ENCODE measurements around the gene KIF5A. TPM values are rescaled to one million over a fixed set of nuclear protein-coding genes. Genes with fewer than 3 reads are reported as not detected.

KIF5A gene
- total RNA-seq, 2 donors from 2014 or later = 0.29 to 2.0 TPM

GRCh38 chr12:57626111-57626920 lies 76.5 kb downstream of the KIF5A start:
- H3K27me3 Mint-ChIP-seq = peaks cover 65 to 70% of the 10 kb centered on the region in 2 donors
- ATAC-seq = no peak
- peaks cover 8 to 13% of the 10 kb centered on the region in 2 donors for H3K4me1 Mint-ChIP-seq (ENCODE audit: low read depth in 2 of 2)
- DNase-seq (ENCODE audit: low spot score) = no peak
- no peaks in the 10 kb centered on the region for H3K9me3 Mint-ChIP-seq
- H3K4me3 Mint-ChIP-seq = no peak overlapping the region
- no peaks in the 10 kb centered on the region for H3K36me3 Mint-ChIP-seq
- H3K27ac Mint-ChIP-seq = no peak overlapping the region

- H3K27ac Mint-ChIP-seq = no peak overlapping the region
- peaks cover 66 to 68% of the 10 kb centered on the region in 2 donors for H3K27me3 Mint-ChIP-seq
- H3K9me3 Mint-ChIP-seq = no peaks in the 10 kb centered on the region
- H3K4me1 Mint-ChIP-seq (ENCODE audit: low read depth in 2 of 2) = peaks cover 5 to 10% of the 10 kb centered on the region in 2 donors
- H3K4me3 Mint-ChIP-seq = no peak overlapping the region
- no peaks in the 10 kb centered on the region for H3K36me3 Mint-ChIP-seq
- ATAC-seq = no peak
- DNase-seq (ENCODE audit: low spot score) = no peak
Measured at GRCh38 chr12:57626921-57627445, 77.1 kb downstream of the KIF5A start.

GRCh38 chr12:57627501-57628279 lies 77.8 kb downstream of the KIF5A start:
- Mint-ChIP-seq H3K4me3 (no peak overlapping the region), H3K27ac (no peak overlapping the region), H3K9me3 (no peaks in the 10 kb centered on the region), H3K27me3 (peaks cover 64 to 65% of the 10 kb centered on the region in 2 donors), H3K36me3 (no peaks in the 10 kb centered on the region), H3K4me1 (ENCODE audit: low read depth in 2 of 2) (peaks cover 5 to 8% of the 10 kb centered on the region in 2 donors)
- ATAC-seq = peak; percentile 39 to 41
- no peak for DNase-seq (ENCODE audit: low spot score)

GRCh38 chr12:57628280-57629191 lies 78.7 kb downstream of the KIF5A start:
- DNase-seq (ENCODE audit: low spot score) (no peak), ATAC-seq (no peak)
- Mint-ChIP-seq H3K9me3 (no peaks in the 10 kb centered on the region), H3K36me3 (no peaks in the 10 kb centered on the region), H3K4me3 (no peak overlapping the region), H3K4me1 (ENCODE audit: low read depth in 2 of 2) (peaks cover 8 to 13% of the 10 kb centered on the region in 2 donors), H3K27ac (no peak overlapping the region), H3K27me3 (peaks cover 56 to 59% of the 10 kb centered on the region in 2 donors)

GRCh38 chr12:57629897-57630471 lies 80.1 kb downstream of the KIF5A start:
- Mint-ChIP-seq H3K27me3 (peaks cover 41 to 49% of the 10 kb centered on the region in 2 donors), H3K4me1 (ENCODE audit: low read depth in 2 of 2) (peaks cover 9 to 14% of the 10 kb centered on the region in 2 donors), H3K4me3 (no peak overlapping the region), H3K9me3 (no peaks in the 10 kb centered on the region), H3K27ac (no peak overlapping the region), H3K36me3 (no peaks in the 10 kb centered on the region)
- no peak for ATAC-seq
- no peak for DNase-seq (ENCODE audit: low spot score)

GRCh38 chr12:57630891-57631433 lies 81.1 kb downstream of the KIF5A start:
- no peak overlapping the region for H3K27ac Mint-ChIP-seq
- no peaks in the 10 kb centered on the region for H3K9me3 Mint-ChIP-seq
- peaks cover 9 to 14% of the 10 kb centered on the region in 2 donors for H3K4me1 Mint-ChIP-seq (ENCODE audit: low read depth in 2 of 2)
- no peak for DNase-seq (ENCODE audit: low spot score)
- ATAC-seq = no peak
- peaks cover 31 to 41% of the 10 kb centered on the region in 2 donors for H3K27me3 Mint-ChIP-seq
- H3K4me3 Mint-ChIP-seq = peak overlapping the region; percentile 38
- no peaks in the 10 kb centered on the region for H3K36me3 Mint-ChIP-seq

- ATAC-seq = no peak
Measured at GRCh38 chr12:57631566-57632072, 81.8 kb downstream of the KIF5A start.

GRCh38 chr12:57632073-57632957 lies 82.5 kb downstream of the KIF5A start:
- H3K36me3 Mint-ChIP-seq = no peaks in the 10 kb centered on the region
- no peak overlapping the region for H3K27ac Mint-ChIP-seq
- peak overlapping the region; percentile 75 for H3K4me3 Mint-ChIP-seq
- H3K4me1 Mint-ChIP-seq (ENCODE audit: low read depth in 2 of 2) = peaks cover 9 to 14% of the 10 kb centered on the region in 2 donors
- H3K9me3 Mint-ChIP-seq = no peaks in the 10 kb centered on the region
- DNase-seq (ENCODE audit: low spot score) = no peak
- ATAC-seq = peak; percentile 35 to 50
- H3K27me3 Mint-ChIP-seq = peaks cover 21 to 30% of the 10 kb centered on the region in 2 donors

More at GRCh38 chr12:57631566-57632072, 81.8 kb downstream of the KIF5A start:
- no peak for DNase-seq (ENCODE audit: low spot score)
- Mint-ChIP-seq H3K27ac (no peak overlapping the region), H3K9me3 (no peaks in the 10 kb centered on the region), H3K4me3 (peak overlapping the region; percentile 38), H3K27me3 (peaks cover 27 to 36% of the 10 kb centered on the region in 2 donors), H3K36me3 (no peaks in the 10 kb centered on the region), H3K4me1 (ENCODE audit: low read depth in 2 of 2) (peaks cover 9 to 14% of the 10 kb centered on the region in 2 donors)

GRCh38 chr12:57632958-57633840 lies 83.4 kb downstream of the KIF5A start, which contains the start of gene B4GALNT1:
B4GALNT1 (minus strand) TSS chr12:57633201; CDS start chr12:57632132, 1,069 bp downstream.
- H3K4me3 Mint-ChIP-seq = peak within 1 kb of the TSS; percentile 75
- peaks cover 21 to 27% of the 10 kb centered on the region in 2 donors for H3K27me3 Mint-ChIP-seq
- ATAC-seq (peak; percentile 85 to 89), DNase-seq (ENCODE audit: low spot score) (no peak)
- H3K36me3 Mint-ChIP-seq = no peaks in the 10 kb centered on the region
- H3K27ac Mint-ChIP-seq = no peak within 1 kb of the TSS
- no peaks in the 10 kb centered on the region for H3K9me3 Mint-ChIP-seq
- peaks cover 9 to 10% of the 10 kb centered on the region in 2 donors for H3K4me1 Mint-ChIP-seq (ENCODE audit: low read depth in 2 of 2)
